ENCODE data around the gene SIGLEC6. TPM values are rescaled to one million over a fixed set of nuclear protein-coding genes. Genes with fewer than 3 reads are reported as not detected.

SIGLEC6 gene
- total RNA-seq, 1 experiment from 2014 or later, result not detected

DNA sequence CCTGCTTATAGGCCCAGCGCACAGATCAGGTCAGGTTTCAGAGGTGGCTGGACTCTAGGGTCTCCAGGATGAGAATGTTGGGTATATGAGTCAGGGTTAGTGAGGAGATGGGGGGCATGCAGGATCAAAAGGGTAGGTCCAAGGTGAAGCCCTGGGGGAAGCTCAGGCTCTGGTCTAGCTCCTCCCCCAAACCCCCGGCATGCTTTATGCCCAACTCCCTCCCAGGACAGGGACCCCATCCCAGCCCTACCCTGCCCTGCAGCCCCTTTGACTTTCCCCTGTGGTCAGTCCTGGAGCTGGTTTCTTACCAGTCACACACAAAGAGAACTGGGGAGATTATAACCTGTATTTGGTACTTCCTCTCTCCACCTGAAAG, 62.9 kb downstream of the SIGLEC6 start:
- POLR2A ChIA-PET, result no interaction called here
- intact Hi-C loops (cut with micrococcal nuclease; ENCODE audit: unreplicated experiment), result no loop called here
- no peak overlapping the region for H3K4me3 ChIP-seq (ENCODE audit: low read depth in 2 of 2, low read length in 2 of 2)
- no TSS peak for BruUV-seq (replicated peaks)
- no peak for TF ChIP-seq SIN3A (IDR thresholded peaks at IDR 0.05; ENCODE audit: borderline replicate concordance, insufficient read depth, low read depth, low read length)
- H3K27ac ChIP-seq (ENCODE audit: low read length), result no peak overlapping the region
- H3K4me1 ChIP-seq (ENCODE audit: control insufficient read depth, insufficient read depth, low read length), result no peaks in the 10 kb centered on the region
- no peaks in the 10 kb centered on the region for H3K9me3 ChIP-seq (ENCODE audit: control insufficient read depth, insufficient read depth, low read depth, low read length)
- ATAC-seq (no peak), DNase-seq (ENCODE audit: low read depth, low spot score) (no peak)
- CTCF ChIA-PET, result no interaction called here
- peaks cover 5% of the 10 kb centered on the region; the same call in 1 of the 2 replicates for H3K27me3 ChIP-seq (ENCODE audit: control insufficient read depth, insufficient read depth, low read length)
- H3K36me3 ChIP-seq (ENCODE audit: control insufficient read depth, insufficient read depth, low read length), result no peaks in the 10 kb centered on the region
- in situ Hi-C loops (cut with HindIII; ENCODE audit: low pct_unique_long_range_greater_than_20kb, low sequenced_read_pairs), result no loop called here

DNA sequence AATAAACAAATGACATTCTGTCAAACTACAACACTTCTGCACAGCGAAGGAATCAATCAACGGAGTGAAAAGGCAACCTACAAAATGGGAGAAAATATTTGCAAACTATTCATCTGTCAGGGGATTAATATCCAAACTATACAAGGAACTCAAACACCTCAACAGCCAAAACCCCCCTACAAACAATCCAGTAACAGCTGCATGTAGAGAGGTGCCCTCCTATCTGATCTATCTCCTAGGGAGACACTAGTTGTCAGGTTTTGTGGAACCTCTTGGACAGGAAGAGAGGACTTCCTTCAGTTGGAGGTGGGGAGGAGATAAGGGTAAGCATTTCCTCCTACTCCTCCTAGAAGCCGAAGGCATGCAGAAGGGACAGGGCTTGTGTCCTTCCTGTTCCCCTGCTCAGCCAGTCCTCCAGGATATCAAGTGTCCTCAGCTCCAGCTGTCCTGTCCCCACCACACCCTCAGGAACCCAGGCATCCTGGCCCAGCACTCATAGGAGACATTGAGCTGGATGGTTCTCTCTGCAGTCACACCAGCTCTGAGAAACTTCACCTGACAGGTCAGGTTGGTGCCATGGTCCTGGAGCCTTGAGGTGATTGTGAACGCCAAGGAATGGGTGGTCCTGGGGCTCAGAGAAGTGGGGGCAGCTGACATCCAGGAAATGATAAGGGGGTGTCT, 63.5 kb downstream of the SIGLEC6 start:
- no peak for DNase-seq (ENCODE audit: low read depth, low spot score)
- Histone ChIP-seq H3K27ac (ENCODE audit: low read length) (no peak overlapping the region), H3K4me3 (ENCODE audit: low read depth in 2 of 2, low read length in 2 of 2) (no peak overlapping the region), H3K4me1 (ENCODE audit: control insufficient read depth, insufficient read depth, low read length) (no peaks in the 10 kb centered on the region), H3K36me3 (ENCODE audit: control insufficient read depth, insufficient read depth, low read length) (no peaks in the 10 kb centered on the region), H3K9me3 (ENCODE audit: control insufficient read depth, insufficient read depth, low read depth, low read length) (no peaks in the 10 kb centered on the region), H3K27me3 (ENCODE audit: control insufficient read depth, insufficient read depth, low read length) (peaks cover 5% of the 10 kb centered on the region; the same call in 1 of the 2 replicates)
- no TSS peak for BruUV-seq (replicated peaks)
- intact Hi-C loops (cut with micrococcal nuclease; ENCODE audit: unreplicated experiment), result no loop called here
- no peak for ATAC-seq
- no peak for TF ChIP-seq SIN3A (IDR thresholded peaks at IDR 0.05; ENCODE audit: borderline replicate concordance, insufficient read depth, low read depth, low read length)
- TF ChIP-seq TCF7L2 (IDR thresholded peaks at IDR 0.05; ENCODE audit: low read depth, low read length), result no peak
- TF ChIP-seq POLR2AphosphoS5 (IDR thresholded peaks at IDR 0.05; ENCODE audit: low read depth, low read length), result no peak
- TF ChIP-seq REST (IDR thresholded peaks at IDR 0.05; ENCODE audit: insufficient read depth in 1 of 2, low read depth in 2 of 2, low read length in 1 of 2), result no peak
- TF ChIP-seq, protein P1, sequence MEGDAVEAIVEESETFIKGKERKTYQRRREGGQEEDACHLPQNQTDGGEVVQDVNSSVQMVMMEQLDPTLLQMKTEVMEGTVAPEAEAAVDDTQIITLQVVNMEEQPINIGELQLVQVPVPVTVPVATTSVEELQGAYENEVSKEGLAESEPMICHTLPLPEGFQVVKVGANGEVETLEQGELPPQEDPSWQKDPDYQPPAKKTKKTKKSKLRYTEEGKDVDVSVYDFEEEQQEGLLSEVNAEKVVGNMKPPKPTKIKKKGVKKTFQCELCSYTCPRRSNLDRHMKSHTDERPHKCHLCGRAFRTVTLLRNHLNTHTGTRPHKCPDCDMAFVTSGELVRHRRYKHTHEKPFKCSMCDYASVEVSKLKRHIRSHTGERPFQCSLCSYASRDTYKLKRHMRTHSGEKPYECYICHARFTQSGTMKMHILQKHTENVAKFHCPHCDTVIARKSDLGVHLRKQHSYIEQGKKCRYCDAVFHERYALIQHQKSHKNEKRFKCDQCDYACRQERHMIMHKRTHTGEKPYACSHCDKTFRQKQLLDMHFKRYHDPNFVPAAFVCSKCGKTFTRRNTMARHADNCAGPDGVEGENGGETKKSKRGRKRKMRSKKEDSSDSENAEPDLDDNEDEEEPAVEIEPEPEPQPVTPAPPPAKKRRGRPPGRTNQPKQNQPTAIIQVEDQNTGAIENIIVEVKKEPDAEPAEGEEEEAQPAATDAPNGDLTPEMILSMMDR (IDR thresholded peaks at IDR 0.05), result no peak
- ChIA-PET CTCF (interaction anchor here (1.4 kb wide), 1 partner anchor 189 kb away, joined by 4 read pairs; no protein-coding TSS in a partner anchor), POLR2A (no interaction called here)
- in situ Hi-C loops (cut with HindIII; ENCODE audit: low pct_unique_long_range_greater_than_20kb, low sequenced_read_pairs), result no loop called here

Other genes starting within 250 kb of the SIGLEC6 start
- gene IGLON5, start 220.0 kb downstream of the SIGLEC6 start, total RNA-seq (2021; ENCODE audit: unreplicated experiment), result 0.13 TPM
- gene VSIG10L, start 189.5 kb downstream of the SIGLEC6 start, total RNA-seq (2021; ENCODE audit: unreplicated experiment), result 3.3 TPM
- gene ETFB, start 165.3 kb downstream of the SIGLEC6 start, total RNA-seq (2021; ENCODE audit: unreplicated experiment), result 66.2 TPM
- gene CLDND2, start 162.7 kb downstream of the SIGLEC6 start, total RNA-seq (2021; ENCODE audit: unreplicated experiment), result 0.95 TPM
- 0.23 TPM for gene NKG7, start 159.0 kb downstream of the SIGLEC6 start, total RNA-seq (2021; ENCODE audit: unreplicated experiment)
- gene LIM2, start 143.7 kb downstream of the SIGLEC6 start, total RNA-seq (2021; ENCODE audit: unreplicated experiment), result not detected
- gene C19orf84, start 141.1 kb downstream of the SIGLEC6 start, total RNA-seq (2021; ENCODE audit: unreplicated experiment), result not detected
- not detected for gene SIGLEC10, start 114.0 kb downstream of the SIGLEC6 start, total RNA-seq (2021; ENCODE audit: unreplicated experiment)
- not detected for gene SIGLEC8, start 73.2 kb downstream of the SIGLEC6 start, total RNA-seq (2021; ENCODE audit: unreplicated experiment)
- gene CEACAM18, start 53.1 kb downstream of the SIGLEC6 start, total RNA-seq (2021; ENCODE audit: unreplicated experiment), result not detected
- gene SIGLEC12, start 29.9 kb downstream of the SIGLEC6 start, total RNA-seq (2021; ENCODE audit: unreplicated experiment), result not detected
- gene ZNF175, start 39.6 kb upstream of the SIGLEC6 start, total RNA-seq (2021; ENCODE audit: unreplicated experiment), result 7.3 TPM
- not detected for gene SIGLEC5, start 98.7 kb upstream of the SIGLEC6 start, total RNA-seq (2021; ENCODE audit: unreplicated experiment)
- not detected for gene SIGLEC14, start 115.2 kb upstream of the SIGLEC6 start, total RNA-seq (2021; ENCODE audit: unreplicated experiment)
- gene SPACA6, start 161.7 kb upstream of the SIGLEC6 start, total RNA-seq (2021; ENCODE audit: unreplicated experiment), result 14.3 TPM
- not detected for gene HAS1, start 192.3 kb upstream of the SIGLEC6 start, total RNA-seq (2021; ENCODE audit: unreplicated experiment)
- gene FPR1, start 220.2 kb upstream of the SIGLEC6 start, total RNA-seq (2021; ENCODE audit: unreplicated experiment), result not detected
- not detected for gene FPR2, start 229.5 kb upstream of the SIGLEC6 start, total RNA-seq (2021; ENCODE audit: unreplicated experiment)

All from Panc1 (cell line).